ENCODE results near the gene MAP3K5. TPM values are rescaled to one million over a fixed set of nuclear protein-coding genes. Genes with fewer than 3 reads are reported as not detected.

The MAP3K5 gene
- total RNA-seq, 3 donors from 2014 or later (not counting 1 experiment from before 2014, with no cell fraction given), result 19.7 to 36.7 (median 35.4) TPM

- TF ChIP-seq, protein P1, sequence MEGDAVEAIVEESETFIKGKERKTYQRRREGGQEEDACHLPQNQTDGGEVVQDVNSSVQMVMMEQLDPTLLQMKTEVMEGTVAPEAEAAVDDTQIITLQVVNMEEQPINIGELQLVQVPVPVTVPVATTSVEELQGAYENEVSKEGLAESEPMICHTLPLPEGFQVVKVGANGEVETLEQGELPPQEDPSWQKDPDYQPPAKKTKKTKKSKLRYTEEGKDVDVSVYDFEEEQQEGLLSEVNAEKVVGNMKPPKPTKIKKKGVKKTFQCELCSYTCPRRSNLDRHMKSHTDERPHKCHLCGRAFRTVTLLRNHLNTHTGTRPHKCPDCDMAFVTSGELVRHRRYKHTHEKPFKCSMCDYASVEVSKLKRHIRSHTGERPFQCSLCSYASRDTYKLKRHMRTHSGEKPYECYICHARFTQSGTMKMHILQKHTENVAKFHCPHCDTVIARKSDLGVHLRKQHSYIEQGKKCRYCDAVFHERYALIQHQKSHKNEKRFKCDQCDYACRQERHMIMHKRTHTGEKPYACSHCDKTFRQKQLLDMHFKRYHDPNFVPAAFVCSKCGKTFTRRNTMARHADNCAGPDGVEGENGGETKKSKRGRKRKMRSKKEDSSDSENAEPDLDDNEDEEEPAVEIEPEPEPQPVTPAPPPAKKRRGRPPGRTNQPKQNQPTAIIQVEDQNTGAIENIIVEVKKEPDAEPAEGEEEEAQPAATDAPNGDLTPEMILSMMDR (IDR thresholded peaks at IDR 0.05), result no peak
- Mint-ChIP-seq H3K4me1 (no peaks in the 10 kb centered on the region), H3K36me3 (no peaks in the 10 kb centered on the region), H3K4me3 (no peak overlapping the region), H3K9me3 (no peaks in the 10 kb centered on the region), H3K27ac (no peak overlapping the region), H3K27me3 (ENCODE audit: low read depth in 2 of 2) (no peaks in the 10 kb centered on the region)
- H3K36me3 ChIP-seq (ENCODE audit: control insufficient read depth, insufficient read depth, low read length), result peaks cover 14% of the 10 kb centered on the region
- no peaks in the 10 kb centered on the region for H3K27me3 ChIP-seq (ENCODE audit: control insufficient read depth, insufficient read depth, low read length)
- ATAC-seq, result no peak
- DNase-seq, result no peak
- H3K4me3 ChIP-seq (ENCODE audit: low read length), result no peak overlapping the region
- intact Hi-C loops (cut with micrococcal nuclease), result no loop called here
- no peaks in the 10 kb centered on the region for H3K9me3 ChIP-seq (ENCODE audit: control insufficient read depth, insufficient read depth, low read length)
- H3K27ac ChIP-seq (ENCODE audit: low read length), result peak overlapping the region; percentile 78
- 100% methylated on average over 2 of the region's 3 CpGs for WGBS (ENCODE audit: insufficient coverage)
- H3K4me1 ChIP-seq (ENCODE audit: control insufficient read depth, insufficient read depth, low read length), result peaks cover 7% of the 10 kb centered on the region
These were observed 145.9 kb downstream of the MAP3K5 start for GRCh38 chr6:136646377-136646776.

- peak overlapping the region in 1 of 2 donors; percentile 15 for H3K27ac Mint-ChIP-seq
- Histone ChIP-seq H3K9me3 (ENCODE audit: control insufficient read depth, insufficient read depth, low read length) (no peaks in the 10 kb centered on the region), H3K36me3 (ENCODE audit: control insufficient read depth, insufficient read depth, low read length) (peaks cover 15% of the 10 kb centered on the region), H3K27ac (ENCODE audit: low read length) (no peak overlapping the region), H3K4me3 (ENCODE audit: low read length) (no peak overlapping the region), H3K4me1 (ENCODE audit: control insufficient read depth, insufficient read depth, low read length) (peaks cover 7% of the 10 kb centered on the region), H3K27me3 (ENCODE audit: control insufficient read depth, insufficient read depth, low read length) (no peaks in the 10 kb centered on the region)
- peaks cover 5% of the 10 kb centered on the region for H3K36me3 Mint-ChIP-seq
- peaks cover 5 to 11% of the 10 kb centered on the region in 2 donors for H3K4me1 Mint-ChIP-seq
- H3K9me3 Mint-ChIP-seq, result no peaks in the 10 kb centered on the region
- no peak overlapping the region for H3K4me3 Mint-ChIP-seq
- H3K27me3 Mint-ChIP-seq (ENCODE audit: low read depth in 2 of 2), result no peaks in the 10 kb centered on the region
- intact Hi-C loops (cut with micrococcal nuclease), result loop anchor here (1.0 kb wide), 1 partner anchor 149 kb away; no protein-coding TSS in a partner anchor
- DNase-seq (no peak), ATAC-seq (no peak)
- WGBS (ENCODE audit: insufficient coverage), result 94% methylated on average over 3 of the region's 4 CpGs
- TF ChIP-seq, protein P1 (IDR thresholded peaks at IDR 0.05), result no peak
These were observed 147.7 kb downstream of the MAP3K5 start for GRCh38 chr6:136644597-136644952.

DNA sequence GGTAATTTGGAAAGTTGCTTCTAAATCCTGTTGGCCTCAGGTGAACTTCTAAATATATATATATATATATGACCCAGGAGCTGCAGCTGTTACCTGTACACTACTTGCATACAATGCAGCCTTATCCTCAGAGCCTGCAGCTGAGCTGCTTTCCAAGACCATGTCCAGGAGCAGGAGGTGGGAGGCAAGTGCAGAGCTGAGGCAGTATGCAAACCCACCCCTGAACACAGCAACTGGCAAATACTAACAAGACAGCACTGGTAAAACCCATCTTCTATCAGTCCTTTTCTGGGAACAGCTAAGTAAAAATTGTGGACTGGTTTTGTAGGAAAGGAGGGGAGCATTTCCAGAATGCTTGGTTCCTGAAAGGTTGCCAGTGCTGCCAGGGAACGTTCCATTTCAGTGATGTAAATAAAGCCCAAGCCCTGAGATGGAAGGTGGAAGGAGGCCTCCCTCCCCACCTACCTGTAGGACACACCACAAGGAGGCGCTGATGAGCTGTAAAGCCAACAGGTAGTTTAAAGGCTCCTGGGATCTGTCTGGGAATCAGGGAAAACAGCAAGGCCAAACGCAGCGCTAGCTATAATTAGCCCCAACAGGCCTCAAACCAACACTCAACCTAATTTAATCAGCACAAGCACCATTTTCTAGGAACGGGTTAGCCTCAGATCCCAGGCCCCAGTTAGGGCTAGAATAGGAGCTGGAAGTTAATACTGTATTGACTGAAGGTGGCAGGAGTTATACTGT lies 148.3 kb downstream of the MAP3K5 start:
- Mint-ChIP-seq H3K4me1 (peaks cover 8 to 11% of the 10 kb centered on the region in 2 donors), H3K36me3 (peaks cover 5% of the 10 kb centered on the region), H3K9me3 (no peaks in the 10 kb centered on the region), H3K4me3 (no peak overlapping the region), H3K27ac (peak overlapping the region in 1 of 2 donors; percentile 15), H3K27me3 (ENCODE audit: low read depth in 2 of 2) (no peaks in the 10 kb centered on the region)
- Histone ChIP-seq H3K36me3 (ENCODE audit: control insufficient read depth, insufficient read depth, low read length) (peaks cover 15% of the 10 kb centered on the region), H3K4me1 (ENCODE audit: control insufficient read depth, insufficient read depth, low read length) (peaks cover 7% of the 10 kb centered on the region), H3K4me3 (ENCODE audit: low read length) (no peak overlapping the region), H3K27me3 (ENCODE audit: control insufficient read depth, insufficient read depth, low read length) (no peaks in the 10 kb centered on the region), H3K9me3 (ENCODE audit: control insufficient read depth, insufficient read depth, low read length) (no peaks in the 10 kb centered on the region), H3K27ac (ENCODE audit: low read length) (no peak overlapping the region)
- intact Hi-C loops (cut with micrococcal nuclease), result loop anchor here (1.0 kb wide), 1 partner anchor 149 kb away; no protein-coding TSS in a partner anchor
- 12% methylated on average over 3 of the region's 5 CpGs for WGBS (ENCODE audit: insufficient coverage)
- TF ChIP-seq, protein P1 (IDR thresholded peaks at IDR 0.05), result peak; percentile 88
- peak; percentile 69 to 90 for DNase-seq
- peak; percentile 49 to 69 (median 65) for ATAC-seq

All from natural killer cell (primary cell).